Keratinocyte (primary cell): ENCODE measurements around the gene AADAT. TPM values are rescaled to one million over a fixed set of nuclear protein-coding genes. Genes with fewer than 3 reads are reported as not detected.

Experiments
- DNase-seq: peaks from one replicate; pipeline ENCODE4 v3.0.0-alpha.2; 2011; ENCODE audit warnings: low read depth, missing footprints, low spot score
- FAIRE-seq: peaks from 2 replicates; lab custom pipeline; 2011; peaks lifted over from hg19 to GRCh38; lab: Jason Lieb, UNC
- H2AFZ ChIP-seq: 2 replicates; pipeline ENCODE4 v1.6.0; 2012; ENCODE audit warnings: low read length, control low read depth, inconsistent platforms; ENCODE audit not compliant: control insufficient read depth
- H3K27ac ChIP-seq: 2 replicates; pipeline ENCODE4 v1.5.1; 2011; ENCODE audit warnings: low read length; ENCODE audit not compliant: control insufficient read depth, insufficient read depth
- H3K27me3 ChIP-seq: 3 replicates; pipeline ENCODE4 v1.6.0; 2011; ENCODE audit warnings: low read length; ENCODE audit not compliant: control insufficient read depth, insufficient read depth; ENCODE audit errors: extremely low read depth
- H3K36me3 ChIP-seq, 2 experiments: 2 replicates in 1 of 2; 3 replicates in 1 of 2; pipeline ENCODE4 v1.5.1; 2011; ENCODE audit warnings: low read length in 2 of 2, mild to moderate bottlenecking in 1 of 2; ENCODE audit not compliant: control insufficient read depth in 2 of 2, insufficient read depth in 2 of 2; ENCODE audit errors: extremely low read depth in 1 of 2
- H3K4me1 ChIP-seq: 3 replicates; pipeline ENCODE4 v1.5.1; 2011; ENCODE audit warnings: low read length; ENCODE audit not compliant: control insufficient read depth, insufficient read depth; ENCODE audit errors: extremely low read depth
- H3K4me2 ChIP-seq: 3 replicates; pipeline ENCODE4 v1.6.0; 2011; ENCODE audit warnings: low read depth, low read length; ENCODE audit not compliant: control insufficient read depth, insufficient read depth; ENCODE audit errors: extremely low read depth
- H3K4me3 ChIP-seq, 3 experiments: fragments of 200-600 bp in 1 of 3; sonication (generic) in 1 of 3; 2 replicates in 2 of 3; 3 replicates in 1 of 3; pipeline ENCODE4 v1.5.1; 2011 to 2016; ENCODE audit warnings: low read length in 3 of 3, mild to moderate bottlenecking in 3 of 3, control low read depth in 2 of 3, inconsistent platforms in 1 of 3, low read depth in 1 of 3, mixed read lengths in 1 of 3, mixed run types in 1 of 3, moderate library complexity in 1 of 3; ENCODE audit not compliant: control insufficient read depth in 2 of 3, insufficient read depth in 2 of 3; ENCODE audit errors: extremely low read depth in 1 of 3
- H3K79me2 ChIP-seq: 2 replicates; pipeline ENCODE4 v1.6.0; 2012; ENCODE audit warnings: low read length; ENCODE audit not compliant: control insufficient read depth, insufficient read depth
- H3K9ac ChIP-seq: 3 replicates; pipeline ENCODE4 v1.6.0; 2011; ENCODE audit warnings: low read length; ENCODE audit not compliant: control insufficient read depth, insufficient read depth; ENCODE audit errors: extremely low read depth
- H3K9me1 ChIP-seq: 3 replicates; pipeline ENCODE4 v1.6.0; 2011; ENCODE audit warnings: low read length; ENCODE audit not compliant: control insufficient read depth, insufficient read depth; ENCODE audit errors: extremely low read depth
- H3K9me3 ChIP-seq: 2 replicates; pipeline ENCODE4 v1.5.1; 2012; ENCODE audit warnings: low read depth, low read length; ENCODE audit not compliant: control insufficient read depth
- H4K20me1 ChIP-seq: 3 replicates; pipeline ENCODE4 v1.6.0; 2011; ENCODE audit warnings: low read length; ENCODE audit not compliant: control insufficient read depth, insufficient read depth; ENCODE audit errors: extremely low read depth
- EZH2 ChIP-seq: IDR thresholded peaks from one replicate; pipeline ENCODE4 v1.6.1; 2012; ENCODE audit warnings: inconsistent platforms, mild to moderate bottlenecking, low read length, moderate library complexity
- dilution Hi-C: fragments of 300-500 bp; cut with MboI; formaldehyde crosslinking; loops from one replicate; pipeline ENCODE4 v1.7.0; 2020; ENCODE audit warnings: low sequenced_read_pairs; ENCODE audit not compliant: extremely low pct_ligation_motif_present
- polyA plus RNA-seq, 5 experiments: library from polyadenylated mRNA; depleted of rRNA in 3 of 5; stranded (reverse) in 3 of 5; stranded (forward) in 1 of 5; unstranded in 1 of 5; fragments of >200 nt; gene quantifications; 1 replicate in 1 of 5; 2 replicates in 3 of 5; 3 replicates in 1 of 5; pipeline versions ENCODE4 v1.2.1 to v1.2.3, GENCODE V29; 2011 to 2012; ENCODE audit warnings: missing spikeins in 2 of 5, low read depth in 1 of 5, low replicate concordance in 1 of 5
- small RNA-seq, 3 experiments: library from RNA; depleted of rRNA; stranded (forward); fragments of <200 nt; gene quantifications; one replicate each; pipeline ENCODE3, GENCODE V24; 2012; ENCODE audit warnings: low read depth in 3 of 3, low replicate concordance in 1 of 3; ENCODE audit not compliant: insufficient read length in 3 of 3
- TF ChIP-seq, protein P1 (sequence below), 3 experiments: IDR thresholded peaks in 1 of 3; conservative IDR thresholded peaks in 1 of 3; optimal IDR thresholded peaks in 1 of 3; 2 replicates in 2 of 3; 3 replicates in 1 of 3; pipeline versions ENCODE3 to v1.5.1; 2011; ENCODE audit warnings: low read length in 3 of 3, mild to moderate bottlenecking in 3 of 3, moderate library complexity in 2 of 3, control low read depth in 1 of 3, inconsistent platforms in 1 of 3; ENCODE audit not compliant: insufficient read depth in 2 of 3; ENCODE audit errors: extremely low read depth in 1 of 3

AADAT gene
- polyA plus RNA-seq, 1 donor (not counting 4 experiments of a cell fraction or from before 2014, with no cell fraction given): 5.2 TPM

DNA sequence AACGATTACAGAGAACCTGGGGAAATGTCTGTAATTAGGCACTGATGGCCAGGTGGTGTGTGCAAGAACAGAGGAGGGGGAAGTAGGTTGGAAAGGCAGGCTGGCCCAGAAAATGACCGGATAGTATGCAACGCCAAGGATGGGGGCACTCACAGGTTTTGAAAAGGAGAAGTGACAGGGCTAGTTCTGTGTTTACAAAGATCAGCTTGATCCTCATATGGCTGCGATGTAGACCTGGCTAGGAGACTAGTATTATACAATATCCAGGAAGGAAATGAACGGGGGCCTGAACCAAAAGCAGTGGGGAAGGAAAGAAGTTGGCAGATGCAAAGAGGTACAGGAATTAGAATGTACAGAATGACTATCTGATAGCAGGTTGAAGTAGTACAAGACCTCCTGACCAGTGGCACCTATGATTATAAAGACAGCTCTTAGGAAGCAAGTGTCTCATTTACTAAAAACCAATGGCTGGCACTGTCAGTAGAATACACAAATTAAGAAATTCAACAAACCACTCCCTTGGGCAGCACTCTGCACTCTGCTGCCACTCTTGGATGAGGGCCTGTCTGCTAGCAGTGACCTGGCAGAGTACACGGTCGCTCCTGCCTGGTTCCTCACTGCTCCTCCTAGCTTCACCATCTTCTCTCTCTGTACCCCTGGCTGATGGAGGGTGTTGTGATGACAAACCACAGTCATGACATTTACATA is 77.7 kb downstream of the AADAT start:
- no peak for TF ChIP-seq EZH2
- TF ChIP-seq, protein P1, sequence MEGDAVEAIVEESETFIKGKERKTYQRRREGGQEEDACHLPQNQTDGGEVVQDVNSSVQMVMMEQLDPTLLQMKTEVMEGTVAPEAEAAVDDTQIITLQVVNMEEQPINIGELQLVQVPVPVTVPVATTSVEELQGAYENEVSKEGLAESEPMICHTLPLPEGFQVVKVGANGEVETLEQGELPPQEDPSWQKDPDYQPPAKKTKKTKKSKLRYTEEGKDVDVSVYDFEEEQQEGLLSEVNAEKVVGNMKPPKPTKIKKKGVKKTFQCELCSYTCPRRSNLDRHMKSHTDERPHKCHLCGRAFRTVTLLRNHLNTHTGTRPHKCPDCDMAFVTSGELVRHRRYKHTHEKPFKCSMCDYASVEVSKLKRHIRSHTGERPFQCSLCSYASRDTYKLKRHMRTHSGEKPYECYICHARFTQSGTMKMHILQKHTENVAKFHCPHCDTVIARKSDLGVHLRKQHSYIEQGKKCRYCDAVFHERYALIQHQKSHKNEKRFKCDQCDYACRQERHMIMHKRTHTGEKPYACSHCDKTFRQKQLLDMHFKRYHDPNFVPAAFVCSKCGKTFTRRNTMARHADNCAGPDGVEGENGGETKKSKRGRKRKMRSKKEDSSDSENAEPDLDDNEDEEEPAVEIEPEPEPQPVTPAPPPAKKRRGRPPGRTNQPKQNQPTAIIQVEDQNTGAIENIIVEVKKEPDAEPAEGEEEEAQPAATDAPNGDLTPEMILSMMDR (optimal IDR thresholded peaks at IDR 0.05 in 1 of 3, IDR thresholded peaks at IDR 0.05 in 1 of 3, conservative IDR thresholded peaks at IDR 0.05 in 1 of 3; ENCODE audit: extremely low read depth in 1 of 3, insufficient read depth in 2 of 3, low read length in 3 of 3): no peak
- Histone ChIP-seq H3K36me3 (no peaks in the 10 kb centered on the region), H3K9ac (no peak overlapping the region), H3K27me3 (no peaks in the 10 kb centered on the region), H3K4me3 (no peak overlapping the region), H2AFZ (no peak overlapping the region), H4K20me1 (no peaks in the 10 kb centered on the region), H3K79me2 (no peaks in the 10 kb centered on the region), H3K4me1 (no peaks in the 10 kb centered on the region), H3K9me3 (no peaks in the 10 kb centered on the region), H3K4me2 (no peak overlapping the region), H3K9me1 (no peaks in the 10 kb centered on the region), H3K27ac (no peak overlapping the region)
- dilution Hi-C loops: no loop called here
- no peak for DNase-seq
- no peak for FAIRE-seq

Small RNA genes within 50 kb of the gene (small RNA-seq; reads per million reads assigned to genes)
- gene APOBEC3AP1: 0 reads per million in 3 experiments

Other genes with a start within 250 kb of the AADAT start
- gene MFAP3L, start 63.6 kb downstream of the AADAT start, polyA plus RNA-seq: 7.6 to 10.8 TPM (median 10.2 TPM) in 3 replicates